Stimulated activated CD8-positive, alpha-beta memory T cell treated with anti-CD3 and anti-CD28 coated beads, Interleukin-12 subunit alpha, Interleukin-12 subunit beta, amount 100 ng/mL, for 4 hours (primary cell): ENCODE data around the gene PALMD.

ENCODE experiments used
- DNase-seq: peaks from one replicate; pipeline ENCODE4 v3.0.0-alpha.2; 2020; ENCODE audit warnings: low read depth

PALMD gene

GRCh38 chr1:99645699-99646531 is at the start of gene PALMD:
Gene PALMD, plus strand, starts transcription at chr1:99646113. Its CDS starts 205 bp downstream, at chr1:99646318.
- DNase-seq, result no peak

GRCh38 chr1:99598738-99599411 is 47.0 kb upstream of the PALMD start:
- DNase-seq, result no peak

GRCh38 chr1:99599678-99600175 is 46.2 kb upstream of the PALMD start:
- DNase-seq, result no peak

- no peak for DNase-seq
Observed at GRCh38 chr1:99600782-99601181, 45.1 kb upstream of the PALMD start.

GRCh38 chr1:99601208-99601607 is 44.7 kb upstream of the PALMD start:
- DNase-seq, result no peak

GRCh38 chr1:99601709-99602403 is 44.1 kb upstream of the PALMD start:
- DNase-seq, result no peak

- DNase-seq, result no peak
Observed at GRCh38 chr1:99602404-99602969, 43.4 kb upstream of the PALMD start.

- DNase-seq, result no peak
Observed at GRCh38 chr1:99603699-99604560, 42.0 kb upstream of the PALMD start.

- DNase-seq, result no peak
Observed at GRCh38 chr1:99606306-99606705, 39.6 kb upstream of the PALMD start.

GRCh38 chr1:99607590-99607989 is 38.3 kb upstream of the PALMD start:
- DNase-seq, result no peak

- DNase-seq, result no peak
Observed at GRCh38 chr1:99608058-99608457, 37.9 kb upstream of the PALMD start.

- no peak for DNase-seq
Observed at GRCh38 chr1:99613716-99614115, 32.2 kb upstream of the PALMD start.

GRCh38 chr1:99614728-99615127 is 31.2 kb upstream of the PALMD start:
- no peak for DNase-seq

- no peak for DNase-seq
Observed at GRCh38 chr1:99619583-99619982, 26.3 kb upstream of the PALMD start.

- DNase-seq, result no peak
Observed at GRCh38 chr1:99621340-99621901, 24.5 kb upstream of the PALMD start.

GRCh38 chr1:99622702-99623347 is 23.1 kb upstream of the PALMD start:
- no peak for DNase-seq

- no peak for DNase-seq
Observed at GRCh38 chr1:99623554-99623953, 22.4 kb upstream of the PALMD start.

GRCh38 chr1:99627615-99628014 is 18.3 kb upstream of the PALMD start:
- no peak for DNase-seq

- DNase-seq, result no peak
Observed at GRCh38 chr1:99629164-99629563, 16.7 kb upstream of the PALMD start.

- DNase-seq, result no peak
Observed at GRCh38 chr1:99634971-99635624, 10.8 kb upstream of the PALMD start.
